RWPE2 (cell line): ENCODE measurements around the gene SPACA6.

Experiments used
- ATAC-seq: fragments of 200-7000 bp; cut with Tn5 transposase; 3 replicates; pipeline ENCODE4 v1.9.1; 2021; ENCODE audit warnings: low read depth
- DNase-seq: peaks from one replicate; pipeline ENCODE4 v3.0.0-alpha.2; 2020; ENCODE audit warnings: low spot score
- H3K27ac ChIP-seq: fragments of 450-650 bp; 2 replicates; pipeline ENCODE4 v1.5.1; 2017; ENCODE audit warnings: mild to moderate bottlenecking; ENCODE audit not compliant: poor library complexity, severe bottlenecking
- H3K27me3 ChIP-seq: fragments of 250-450 bp; sonication (Bioruptor Pico); 2 replicates; pipeline ENCODE4 v1.5.1; 2021; ENCODE audit warnings: mild to moderate bottlenecking, moderate library complexity; ENCODE audit not compliant: insufficient read depth, poor library complexity, severe bottlenecking
- H3K36me3 ChIP-seq: fragments of 250-450 bp; sonication (Bioruptor Pico); 2 replicates; pipeline ENCODE4 v1.5.1; 2020; ENCODE audit warnings: low read depth, mild to moderate bottlenecking, moderate library complexity
- H3K4me1 ChIP-seq: fragments of 250-450 bp; sonication (Bioruptor Pico); 2 replicates; pipeline ENCODE4 v1.5.1; 2021; ENCODE audit warnings: mild to moderate bottlenecking, moderate library complexity; ENCODE audit not compliant: insufficient read depth, poor library complexity, severe bottlenecking
- H3K4me3 ChIP-seq: fragments of 250-450 bp; sonication (Bioruptor Pico); 2 replicates; pipeline ENCODE4 v1.5.1; 2021; ENCODE audit warnings: mild to moderate bottlenecking, moderate library complexity; ENCODE audit not compliant: severe bottlenecking
- H3K9me3 ChIP-seq: fragments of 250-450 bp; sonication (Bioruptor Pico); 2 replicates; pipeline ENCODE4 v1.5.1; 2021; ENCODE audit warnings: mild to moderate bottlenecking, moderate library complexity; ENCODE audit not compliant: severe bottlenecking
- TF ChIP-seq, protein P1 (sequence below): fragments of 450-650 bp; IDR thresholded peaks from one replicate; pipeline ENCODE4 v1.5.1; 2017; ENCODE audit warnings: mild to moderate bottlenecking, moderate library complexity; ENCODE audit not compliant: poor library complexity, severe bottlenecking

Gene SPACA6

DNA sequence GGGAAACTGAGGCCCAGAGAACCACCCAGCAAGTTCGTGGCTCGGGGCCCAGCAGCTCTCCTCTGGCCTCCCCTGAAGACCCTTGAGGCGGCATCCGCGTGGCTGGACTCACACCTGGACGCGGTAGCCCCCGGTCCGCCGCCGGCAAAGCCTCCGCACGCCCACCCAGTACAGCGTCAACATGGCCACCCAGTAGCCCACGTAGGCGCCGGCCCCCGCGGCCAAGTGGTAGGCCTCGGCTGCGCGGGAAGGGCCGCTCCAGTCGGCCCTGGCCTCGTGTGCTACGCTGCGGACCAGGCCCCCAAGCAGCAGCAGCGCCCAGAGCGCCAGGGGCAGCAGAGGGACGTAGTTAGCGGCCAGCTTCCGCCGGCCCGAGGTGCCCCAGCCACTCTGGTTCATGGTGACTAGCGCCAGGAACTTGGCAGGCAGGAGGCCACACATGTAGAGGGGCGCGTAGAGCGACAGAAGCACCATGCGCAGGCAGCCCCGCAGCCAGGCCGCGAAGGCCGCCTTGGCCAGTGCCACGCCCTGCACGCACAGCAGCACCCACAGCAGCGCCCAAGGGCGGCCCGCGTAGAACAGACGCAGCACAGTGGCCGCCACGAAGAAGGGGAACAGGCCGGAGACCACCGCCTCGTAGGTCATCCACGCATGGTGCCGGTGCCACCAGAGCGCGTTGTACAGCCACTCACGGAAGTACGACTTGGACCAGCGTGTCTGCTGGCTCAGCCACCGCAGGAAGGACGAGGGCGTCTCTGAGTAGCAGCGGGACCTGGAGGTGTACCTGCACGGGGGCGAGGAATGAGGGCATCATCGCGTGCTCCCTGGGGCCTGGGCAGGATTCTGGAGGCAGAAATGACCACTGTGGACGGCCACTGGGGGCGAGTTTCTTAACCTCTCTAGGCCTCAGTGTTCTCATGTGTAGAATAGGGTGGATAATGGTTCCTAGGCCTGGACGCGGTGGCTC lies 20.5 kb downstream of the SPACA6 start:
- Histone ChIP-seq H3K4me3 (no peak overlapping the region), H3K36me3 (no peaks in the 10 kb centered on the region), H3K9me3 (no peaks in the 10 kb centered on the region), H3K4me1 (no peaks in the 10 kb centered on the region), H3K27ac (no peak overlapping the region), H3K27me3 (peaks cover 15% of the 10 kb centered on the region)
- ATAC-seq (no peak), DNase-seq (no peak)
- TF ChIP-seq, protein P1, sequence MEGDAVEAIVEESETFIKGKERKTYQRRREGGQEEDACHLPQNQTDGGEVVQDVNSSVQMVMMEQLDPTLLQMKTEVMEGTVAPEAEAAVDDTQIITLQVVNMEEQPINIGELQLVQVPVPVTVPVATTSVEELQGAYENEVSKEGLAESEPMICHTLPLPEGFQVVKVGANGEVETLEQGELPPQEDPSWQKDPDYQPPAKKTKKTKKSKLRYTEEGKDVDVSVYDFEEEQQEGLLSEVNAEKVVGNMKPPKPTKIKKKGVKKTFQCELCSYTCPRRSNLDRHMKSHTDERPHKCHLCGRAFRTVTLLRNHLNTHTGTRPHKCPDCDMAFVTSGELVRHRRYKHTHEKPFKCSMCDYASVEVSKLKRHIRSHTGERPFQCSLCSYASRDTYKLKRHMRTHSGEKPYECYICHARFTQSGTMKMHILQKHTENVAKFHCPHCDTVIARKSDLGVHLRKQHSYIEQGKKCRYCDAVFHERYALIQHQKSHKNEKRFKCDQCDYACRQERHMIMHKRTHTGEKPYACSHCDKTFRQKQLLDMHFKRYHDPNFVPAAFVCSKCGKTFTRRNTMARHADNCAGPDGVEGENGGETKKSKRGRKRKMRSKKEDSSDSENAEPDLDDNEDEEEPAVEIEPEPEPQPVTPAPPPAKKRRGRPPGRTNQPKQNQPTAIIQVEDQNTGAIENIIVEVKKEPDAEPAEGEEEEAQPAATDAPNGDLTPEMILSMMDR, result no peak

DNA sequence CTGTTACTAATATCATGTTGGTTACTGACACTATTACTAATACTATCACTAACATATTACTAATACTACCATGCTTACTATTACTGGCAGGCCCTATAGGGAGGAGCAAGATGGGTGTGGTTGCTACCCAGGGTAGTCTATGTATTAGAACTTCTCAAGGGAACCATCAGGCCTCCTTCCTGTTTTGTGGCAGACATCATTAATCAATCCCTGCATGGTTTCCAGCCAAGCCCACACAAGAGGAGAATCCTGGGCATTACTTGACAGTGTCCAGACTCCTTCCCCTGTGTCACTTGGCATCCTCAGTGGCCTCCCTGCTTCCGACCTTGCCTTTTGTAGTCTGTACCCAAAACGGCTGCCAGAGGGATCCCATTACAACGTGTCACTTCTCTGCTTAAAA lies 21.7 kb downstream of the SPACA6 start:
- no peaks in the 10 kb centered on the region for H3K4me1 ChIP-seq
- no peaks in the 10 kb centered on the region for H3K9me3 ChIP-seq
- ATAC-seq (no peak), DNase-seq (no peak)
- peaks cover 27% of the 10 kb centered on the region for H3K27me3 ChIP-seq
- H3K4me3 ChIP-seq, result no peak overlapping the region
- no peaks in the 10 kb centered on the region for H3K36me3 ChIP-seq
- TF ChIP-seq, protein P1, result no peak
- H3K27ac ChIP-seq, result no peak overlapping the region

DNA sequence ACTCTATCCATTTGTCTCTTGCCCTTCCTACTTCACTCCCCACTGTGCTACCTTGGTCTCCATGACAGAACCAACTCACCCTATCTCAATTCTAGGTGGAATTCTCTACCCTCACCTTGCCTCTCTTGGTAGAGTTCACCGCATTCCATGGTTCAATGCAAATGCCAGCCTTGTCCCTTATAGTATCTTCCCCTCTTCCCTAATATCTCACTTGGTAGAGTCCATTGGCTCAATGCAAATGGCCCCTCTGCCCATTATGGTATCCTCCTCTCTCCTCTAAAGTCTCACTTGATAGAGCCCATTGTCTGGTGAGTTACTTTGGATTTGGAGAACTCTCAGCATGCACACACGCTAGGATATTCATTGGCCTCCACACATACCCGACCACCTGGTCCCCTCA lies 22.7 kb downstream of the SPACA6 start:
- TF ChIP-seq, protein P1, result no peak
- Histone ChIP-seq H3K27me3 (peaks cover 36% of the 10 kb centered on the region), H3K4me1 (no peaks in the 10 kb centered on the region), H3K4me3 (no peak overlapping the region), H3K27ac (no peak overlapping the region), H3K36me3 (no peaks in the 10 kb centered on the region), H3K9me3 (no peaks in the 10 kb centered on the region)
- no peak for ATAC-seq
- no peak for DNase-seq

DNA sequence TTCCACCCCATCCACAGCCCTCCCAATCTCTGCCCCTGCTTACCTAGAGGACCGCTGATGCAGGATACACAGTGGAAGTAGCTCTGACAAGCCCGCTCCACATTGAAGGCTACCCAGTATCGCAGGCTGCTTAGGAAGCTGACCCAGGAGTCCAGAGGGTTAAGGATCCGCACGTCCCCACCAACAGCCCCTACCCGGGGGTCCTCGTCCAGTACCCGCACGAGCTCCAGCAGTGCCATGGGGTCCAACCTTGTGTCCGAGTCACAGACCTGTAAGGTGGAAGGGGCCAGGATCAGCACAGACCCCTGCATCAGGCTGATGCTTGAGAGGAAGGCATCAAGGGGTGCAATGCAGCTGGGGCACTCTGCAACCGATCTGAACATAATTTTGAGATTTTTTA lies 23.8 kb downstream of the SPACA6 start:
- ATAC-seq, result no peak
- TF ChIP-seq, protein P1, result no peak
- H3K36me3 ChIP-seq, result no peaks in the 10 kb centered on the region
- no peak overlapping the region for H3K27ac ChIP-seq
- H3K9me3 ChIP-seq, result no peaks in the 10 kb centered on the region
- no peaks in the 10 kb centered on the region for H3K4me1 ChIP-seq
- H3K27me3 ChIP-seq, result peaks cover 39% of the 10 kb centered on the region
- DNase-seq, result no peak
- H3K4me3 ChIP-seq, result no peak overlapping the region
